Measurements from ENCODE around the gene LYZL4. TPM values are rescaled to one million over a fixed set of nuclear protein-coding genes. Genes with fewer than 3 reads are reported as not detected.

Gene LYZL4
- total RNA-seq, 4 donors from 2014 or later: not detected

GRCh38 chr3:42353631-42354030 lies 56.8 kb downstream of the LYZL4 start:
- ATAC-seq (no peak), DNase-seq (no peak)
- intact Hi-C loops (cut with DNase I; ENCODE audit: low total_unique reads) (no loop called here), in situ Hi-C loops (cut with MboI; ENCODE audit: low sequenced_read_pairs in 4 of 4) (no loop called here)
- H3K27ac ChIP-seq: no peak overlapping the region
- no peaks in the 10 kb centered on the region for H3K9me3 ChIP-seq
- H3K4me1 ChIP-seq: no peaks in the 10 kb centered on the region
- H3K4me3 ChIP-seq: no peak overlapping the region
- no peaks in the 10 kb centered on the region for H3K27me3 ChIP-seq
- no peaks in the 10 kb centered on the region for H3K36me3 ChIP-seq
- TF ChIP-seq POLR2A (IDR thresholded peaks at IDR 0.05): no peak
- TF ChIP-seq, protein P1, sequence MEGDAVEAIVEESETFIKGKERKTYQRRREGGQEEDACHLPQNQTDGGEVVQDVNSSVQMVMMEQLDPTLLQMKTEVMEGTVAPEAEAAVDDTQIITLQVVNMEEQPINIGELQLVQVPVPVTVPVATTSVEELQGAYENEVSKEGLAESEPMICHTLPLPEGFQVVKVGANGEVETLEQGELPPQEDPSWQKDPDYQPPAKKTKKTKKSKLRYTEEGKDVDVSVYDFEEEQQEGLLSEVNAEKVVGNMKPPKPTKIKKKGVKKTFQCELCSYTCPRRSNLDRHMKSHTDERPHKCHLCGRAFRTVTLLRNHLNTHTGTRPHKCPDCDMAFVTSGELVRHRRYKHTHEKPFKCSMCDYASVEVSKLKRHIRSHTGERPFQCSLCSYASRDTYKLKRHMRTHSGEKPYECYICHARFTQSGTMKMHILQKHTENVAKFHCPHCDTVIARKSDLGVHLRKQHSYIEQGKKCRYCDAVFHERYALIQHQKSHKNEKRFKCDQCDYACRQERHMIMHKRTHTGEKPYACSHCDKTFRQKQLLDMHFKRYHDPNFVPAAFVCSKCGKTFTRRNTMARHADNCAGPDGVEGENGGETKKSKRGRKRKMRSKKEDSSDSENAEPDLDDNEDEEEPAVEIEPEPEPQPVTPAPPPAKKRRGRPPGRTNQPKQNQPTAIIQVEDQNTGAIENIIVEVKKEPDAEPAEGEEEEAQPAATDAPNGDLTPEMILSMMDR (IDR thresholded peaks at IDR 0.05 in 4 of 5, conservative IDR thresholded peaks at IDR 0.05 in 1 of 5): no peak

GRCh38 chr3:42351207-42351606 lies 59.2 kb downstream of the LYZL4 start:
- in situ Hi-C loops (cut with MboI; ENCODE audit: low sequenced_read_pairs in 4 of 4): no loop called here
- no peaks in the 10 kb centered on the region for H3K27me3 ChIP-seq
- no peak overlapping the region for H3K27ac ChIP-seq
- no peak overlapping the region for H3K4me3 ChIP-seq
- TF ChIP-seq, protein P1 (IDR thresholded peaks at IDR 0.05 in 4 of 5, conservative IDR thresholded peaks at IDR 0.05 in 1 of 5): no peak
- TF ChIP-seq POLR2A (IDR thresholded peaks at IDR 0.05): no peak
- DNase-seq (no peak), ATAC-seq (no peak)
- no peaks in the 10 kb centered on the region for H3K9me3 ChIP-seq
- no peaks in the 10 kb centered on the region for H3K36me3 ChIP-seq
- intact Hi-C loops (cut with DNase I; ENCODE audit: low total_unique reads): no loop called here
- no peaks in the 10 kb centered on the region for H3K4me1 ChIP-seq

- H3K9me3 ChIP-seq: no peaks in the 10 kb centered on the region
- no peaks in the 10 kb centered on the region for H3K27me3 ChIP-seq
- no peaks in the 10 kb centered on the region for H3K4me1 ChIP-seq
- ATAC-seq (no peak), DNase-seq (no peak)
- H3K27ac ChIP-seq: no peak overlapping the region
- no peaks in the 10 kb centered on the region for H3K36me3 ChIP-seq
- TF ChIP-seq, protein P1 (IDR thresholded peaks at IDR 0.05 in 4 of 5, conservative IDR thresholded peaks at IDR 0.05 in 1 of 5): no peak
- TF ChIP-seq POLR2A (IDR thresholded peaks at IDR 0.05): no peak
- in situ Hi-C loops (cut with MboI; ENCODE audit: low sequenced_read_pairs in 4 of 4) (no loop called here), intact Hi-C loops (cut with DNase I; ENCODE audit: low total_unique reads) (no loop called here)
- H3K4me3 ChIP-seq: no peak overlapping the region
Measured at GRCh38 chr3:42349765-42350594, 60.4 kb downstream of the LYZL4 start.

DNA sequence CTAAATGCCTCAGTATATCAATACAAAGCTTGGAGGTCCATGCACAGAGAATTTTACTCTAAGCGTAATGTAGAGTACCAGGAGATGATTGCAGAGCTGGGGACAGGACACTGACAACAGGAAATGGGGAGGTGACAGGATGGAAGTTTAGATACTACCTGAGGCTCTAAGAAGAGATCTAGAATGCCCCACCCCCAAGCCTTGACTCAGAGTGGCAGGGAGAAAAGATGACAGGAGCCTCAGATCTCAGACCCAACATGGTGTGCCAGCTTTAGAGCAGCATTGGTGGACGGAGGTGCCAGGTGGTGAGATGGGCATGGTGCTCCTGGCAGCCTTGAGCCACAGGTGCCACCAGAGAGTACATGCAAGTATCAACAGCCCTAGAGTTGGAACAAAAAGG lies 62.5 kb downstream of the LYZL4 start:
- Histone ChIP-seq H3K4me3 (no peak overlapping the region), H3K36me3 (no peaks in the 10 kb centered on the region), H3K27ac (no peak overlapping the region), H3K27me3 (no peaks in the 10 kb centered on the region), H3K4me1 (no peaks in the 10 kb centered on the region), H3K9me3 (no peaks in the 10 kb centered on the region)
- ATAC-seq (no peak), DNase-seq (no peak)
- in situ Hi-C loops (cut with MboI; ENCODE audit: low sequenced_read_pairs in 4 of 4) (no loop called here), intact Hi-C loops (cut with DNase I; ENCODE audit: low total_unique reads) (no loop called here)
- TF ChIP-seq POLR2A (IDR thresholded peaks at IDR 0.05): no peak
- TF ChIP-seq, protein P1 (IDR thresholded peaks at IDR 0.05 in 4 of 5, conservative IDR thresholded peaks at IDR 0.05 in 1 of 5): no peak

Other genes with a start within 250 kb of the LYZL4 start
- 1 to 10 TPM in 1 of 4 donors, not detected in 3; 1.1 TPM for gene CCK, start 144.4 kb downstream of the LYZL4 start, total RNA-seq
- 1 to 10 TPM; 1.7 to 8.7 (median 3.2) TPM for gene VIPR1, start 92.0 kb upstream of the LYZL4 start, total RNA-seq
- 10 to 100 TPM; 35.5 to 54.6 (median 40.6) TPM for gene SEC22C, start 171.4 kb upstream of the LYZL4 start, total RNA-seq
- 10 to 100 TPM; 12.0 to 30.0 (median 15.5) TPM for gene SS18L2, start 180.2 kb upstream of the LYZL4 start, total RNA-seq
- gene NKTR, start 190.1 kb upstream of the LYZL4 start, total RNA-seq: 10 to 100 TPM; 10.0 to 56.6 (median 13.6) TPM
- gene ZBTB47, start 243.1 kb upstream of the LYZL4 start, total RNA-seq: 100 to 1,000 TPM; 141 to 256 (median 167) TPM

All from gastrocnemius medialis (tissue), 4 donors.